ENCODE measurements around the gene RTL5. TPM values are rescaled to one million over a fixed set of nuclear protein-coding genes. Genes with fewer than 3 reads are reported as not detected.

RTL5 gene
- total and polyA plus RNA-seq, 4 donors = 8.2 to 32.9 (median 20.0) TPM

GRCh38 chrX:72101597-72102037, 30.1 kb downstream of the RTL5 start:
- Histone ChIP-seq H3K9me3 (ENCODE audit: control insufficient read depth, insufficient read depth, low read length) (no peaks in the 10 kb centered on the region), H3K27ac (ENCODE audit: low read depth, low read length) (no peak overlapping the region), H3K36me3 (ENCODE audit: control insufficient read depth, insufficient read depth, low read length) (no peaks in the 10 kb centered on the region), H3K4me1 (ENCODE audit: control insufficient read depth, insufficient read depth, low read length) (peaks cover 3% of the 10 kb centered on the region), H3K27me3 (ENCODE audit: control insufficient read depth, insufficient read depth, low read length) (peaks cover 14% of the 10 kb centered on the region), H3K4me3 (ENCODE audit: low read depth, low read length) (no peak overlapping the region)
- DNase-seq (ENCODE audit: low read depth in 4 of 6, low spot score in 6 of 6) = no peak
- WGBS (ENCODE audit: insufficient coverage) = 42% methylated on average over 4 of the region's 4 CpGs

- no peaks in the 10 kb centered on the region for H3K9me3 ChIP-seq (ENCODE audit: control insufficient read depth, insufficient read depth, low read length)
- H3K27me3 ChIP-seq (ENCODE audit: control insufficient read depth, insufficient read depth, low read length) = peaks cover 18% of the 10 kb centered on the region
- DNase-seq (ENCODE audit: low read depth in 4 of 6, low spot score in 6 of 6) = no peak
- H3K4me3 ChIP-seq (ENCODE audit: low read depth, low read length) = no peak overlapping the region
- H3K27ac ChIP-seq (ENCODE audit: low read depth, low read length) = no peak overlapping the region
- H3K4me1 ChIP-seq (ENCODE audit: control insufficient read depth, insufficient read depth, low read length) = peaks cover 3% of the 10 kb centered on the region
- 82% methylated on average over 6 of the region's 9 CpGs for WGBS (ENCODE audit: insufficient coverage)
- H3K36me3 ChIP-seq (ENCODE audit: control insufficient read depth, insufficient read depth, low read length) = no peaks in the 10 kb centered on the region
Observed at GRCh38 chrX:72100824-72101351, 30.8 kb downstream of the RTL5 start.

GRCh38 chrX:72100051-72100755, 31.5 kb downstream of the RTL5 start:
- Histone ChIP-seq H3K9me3 (ENCODE audit: control insufficient read depth, insufficient read depth, low read length) (no peaks in the 10 kb centered on the region), H3K4me1 (ENCODE audit: control insufficient read depth, insufficient read depth, low read length) (peaks cover 3% of the 10 kb centered on the region), H3K27me3 (ENCODE audit: control insufficient read depth, insufficient read depth, low read length) (peaks cover 20% of the 10 kb centered on the region), H3K36me3 (ENCODE audit: control insufficient read depth, insufficient read depth, low read length) (no peaks in the 10 kb centered on the region), H3K27ac (ENCODE audit: low read depth, low read length) (no peak overlapping the region), H3K4me3 (ENCODE audit: low read depth, low read length) (no peak overlapping the region)
- WGBS (ENCODE audit: insufficient coverage) = 83% methylated on average over 7 of the region's 13 CpGs
- DNase-seq (ENCODE audit: low read depth in 4 of 6, low spot score in 6 of 6) = no peak

GRCh38 chrX:72097098-72097497, 34.6 kb downstream of the RTL5 start:
- Histone ChIP-seq H3K36me3 (ENCODE audit: control insufficient read depth, insufficient read depth, low read length) (no peaks in the 10 kb centered on the region), H3K27ac (ENCODE audit: low read depth, low read length) (no peak overlapping the region), H3K9me3 (ENCODE audit: control insufficient read depth, insufficient read depth, low read length) (no peaks in the 10 kb centered on the region), H3K27me3 (ENCODE audit: control insufficient read depth, insufficient read depth, low read length) (peaks cover 14% of the 10 kb centered on the region), H3K4me1 (ENCODE audit: control insufficient read depth, insufficient read depth, low read length) (peaks cover 3% of the 10 kb centered on the region), H3K4me3 (ENCODE audit: low read depth, low read length) (no peak overlapping the region)
- DNase-seq (ENCODE audit: low read depth in 4 of 6, low spot score in 6 of 6) = no peak
- no CpG with 5 or more reads among the region's 3 CpGs for WGBS (ENCODE audit: insufficient coverage)

GRCh38 chrX:72095370-72095769, 36.3 kb downstream of the RTL5 start:
- Histone ChIP-seq H3K4me1 (ENCODE audit: control insufficient read depth, insufficient read depth, low read length) (no peaks in the 10 kb centered on the region), H3K9me3 (ENCODE audit: control insufficient read depth, insufficient read depth, low read length) (no peaks in the 10 kb centered on the region), H3K27ac (ENCODE audit: low read depth, low read length) (no peak overlapping the region), H3K36me3 (ENCODE audit: control insufficient read depth, insufficient read depth, low read length) (no peaks in the 10 kb centered on the region), H3K27me3 (ENCODE audit: control insufficient read depth, insufficient read depth, low read length) (peaks cover 11% of the 10 kb centered on the region), H3K4me3 (ENCODE audit: low read depth, low read length) (no peak overlapping the region)
- 33% methylated on average over 1 of the region's 2 CpGs for WGBS (ENCODE audit: insufficient coverage)
- no peak for DNase-seq (ENCODE audit: low read depth in 4 of 6, low spot score in 6 of 6)

GRCh38 chrX:72094894-72095293, 36.8 kb downstream of the RTL5 start:
- H3K4me3 ChIP-seq (ENCODE audit: low read depth, low read length) = no peak overlapping the region
- peak in 5 of 6 donors; percentile 6 to 88 (median 22) for DNase-seq (ENCODE audit: low read depth in 4 of 6, low spot score in 6 of 6)
- H3K36me3 ChIP-seq (ENCODE audit: control insufficient read depth, insufficient read depth, low read length) = no peaks in the 10 kb centered on the region
- H3K4me1 ChIP-seq (ENCODE audit: control insufficient read depth, insufficient read depth, low read length) = no peaks in the 10 kb centered on the region
- peaks cover 11% of the 10 kb centered on the region for H3K27me3 ChIP-seq (ENCODE audit: control insufficient read depth, insufficient read depth, low read length)
- WGBS (ENCODE audit: insufficient coverage) = 16% methylated on average over 2 of the region's 4 CpGs
- H3K27ac ChIP-seq (ENCODE audit: low read depth, low read length) = no peak overlapping the region
- no peaks in the 10 kb centered on the region for H3K9me3 ChIP-seq (ENCODE audit: control insufficient read depth, insufficient read depth, low read length)

- peaks cover 9% of the 10 kb centered on the region for H3K27me3 ChIP-seq (ENCODE audit: control insufficient read depth, insufficient read depth, low read length)
- WGBS (ENCODE audit: insufficient coverage) = 75% methylated on average over 2 of the region's 3 CpGs
- no peaks in the 10 kb centered on the region for H3K9me3 ChIP-seq (ENCODE audit: control insufficient read depth, insufficient read depth, low read length)
- no peak overlapping the region for H3K27ac ChIP-seq (ENCODE audit: low read depth, low read length)
- no peak overlapping the region for H3K4me3 ChIP-seq (ENCODE audit: low read depth, low read length)
- DNase-seq (ENCODE audit: low read depth in 4 of 6, low spot score in 6 of 6) = no peak
- no peaks in the 10 kb centered on the region for H3K4me1 ChIP-seq (ENCODE audit: control insufficient read depth, insufficient read depth, low read length)
- H3K36me3 ChIP-seq (ENCODE audit: control insufficient read depth, insufficient read depth, low read length) = no peaks in the 10 kb centered on the region
Observed at GRCh38 chrX:72089254-72089653, 42.5 kb downstream of the RTL5 start.

GRCh38 chrX:72088761-72089160, 43.0 kb downstream of the RTL5 start:
- H3K9me3 ChIP-seq (ENCODE audit: control insufficient read depth, insufficient read depth, low read length) = no peaks in the 10 kb centered on the region
- WGBS (ENCODE audit: insufficient coverage) = 37% methylated on average over 5 of the region's 6 CpGs

GRCh38 chrX:72086995-72087394, 44.7 kb downstream of the RTL5 start:
- Histone ChIP-seq H3K9me3 (ENCODE audit: control insufficient read depth, insufficient read depth, low read length) (no peaks in the 10 kb centered on the region), H3K36me3 (ENCODE audit: control insufficient read depth, insufficient read depth, low read length) (no peaks in the 10 kb centered on the region), H3K4me1 (ENCODE audit: control insufficient read depth, insufficient read depth, low read length) (peaks cover 3% of the 10 kb centered on the region), H3K27me3 (ENCODE audit: control insufficient read depth, insufficient read depth, low read length) (peaks cover 14% of the 10 kb centered on the region), H3K27ac (ENCODE audit: low read depth, low read length) (no peak overlapping the region), H3K4me3 (ENCODE audit: low read depth, low read length) (no peak overlapping the region)
- no CpG with 5 or more reads among the region's 1 CpG for WGBS (ENCODE audit: insufficient coverage)
- DNase-seq (ENCODE audit: low read depth in 4 of 6, low spot score in 6 of 6) = no peak

More at GRCh38 chrX:72088761-72089160, 43.0 kb downstream of the RTL5 start:
- Histone ChIP-seq H3K36me3 (ENCODE audit: control insufficient read depth, insufficient read depth, low read length) (no peaks in the 10 kb centered on the region), H3K4me3 (ENCODE audit: low read depth, low read length) (no peak overlapping the region), H3K27ac (ENCODE audit: low read depth, low read length) (no peak overlapping the region), H3K27me3 (ENCODE audit: control insufficient read depth, insufficient read depth, low read length) (peaks cover 13% of the 10 kb centered on the region), H3K4me1 (ENCODE audit: control insufficient read depth, insufficient read depth, low read length) (no peaks in the 10 kb centered on the region)
- DNase-seq (ENCODE audit: low read depth in 4 of 6, low spot score in 6 of 6) = no peak

- WGBS (ENCODE audit: insufficient coverage) = 76% methylated on average over 1 of the region's 1 CpG
- Histone ChIP-seq H3K27ac (ENCODE audit: low read depth, low read length) (no peak overlapping the region), H3K9me3 (ENCODE audit: control insufficient read depth, insufficient read depth, low read length) (no peaks in the 10 kb centered on the region), H3K36me3 (ENCODE audit: control insufficient read depth, insufficient read depth, low read length) (no peaks in the 10 kb centered on the region), H3K4me3 (ENCODE audit: low read depth, low read length) (no peak overlapping the region), H3K4me1 (ENCODE audit: control insufficient read depth, insufficient read depth, low read length) (peaks cover 13% of the 10 kb centered on the region), H3K27me3 (ENCODE audit: control insufficient read depth, insufficient read depth, low read length) (peaks cover 19% of the 10 kb centered on the region)
- no peak for DNase-seq (ENCODE audit: low read depth in 4 of 6, low spot score in 6 of 6)
Observed at GRCh38 chrX:72084114-72084513, 47.6 kb downstream of the RTL5 start.

All from spinal cord (tissue), 10 donors.